HCT116 (cell line): ENCODE data around the gene PLEKHN1.

ENCODE experiments used
- EZH2phosphoT487 ChIP-seq: fragments of 200-600 bp; IDR thresholded peaks from 2 replicates; pipeline ENCODE4 v1.6.1; 2018; ENCODE audit warnings: antibody characterized with exemption, borderline replicate concordance
- POLR2A ChIP-seq: IDR thresholded peaks from 2 replicates; pipeline ENCODE4 v1.7.0; 2011; ENCODE audit warnings: borderline replicate concordance; ENCODE audit not compliant: insufficient read depth, insufficient read length; ENCODE audit errors: extremely low read depth

DNA sequence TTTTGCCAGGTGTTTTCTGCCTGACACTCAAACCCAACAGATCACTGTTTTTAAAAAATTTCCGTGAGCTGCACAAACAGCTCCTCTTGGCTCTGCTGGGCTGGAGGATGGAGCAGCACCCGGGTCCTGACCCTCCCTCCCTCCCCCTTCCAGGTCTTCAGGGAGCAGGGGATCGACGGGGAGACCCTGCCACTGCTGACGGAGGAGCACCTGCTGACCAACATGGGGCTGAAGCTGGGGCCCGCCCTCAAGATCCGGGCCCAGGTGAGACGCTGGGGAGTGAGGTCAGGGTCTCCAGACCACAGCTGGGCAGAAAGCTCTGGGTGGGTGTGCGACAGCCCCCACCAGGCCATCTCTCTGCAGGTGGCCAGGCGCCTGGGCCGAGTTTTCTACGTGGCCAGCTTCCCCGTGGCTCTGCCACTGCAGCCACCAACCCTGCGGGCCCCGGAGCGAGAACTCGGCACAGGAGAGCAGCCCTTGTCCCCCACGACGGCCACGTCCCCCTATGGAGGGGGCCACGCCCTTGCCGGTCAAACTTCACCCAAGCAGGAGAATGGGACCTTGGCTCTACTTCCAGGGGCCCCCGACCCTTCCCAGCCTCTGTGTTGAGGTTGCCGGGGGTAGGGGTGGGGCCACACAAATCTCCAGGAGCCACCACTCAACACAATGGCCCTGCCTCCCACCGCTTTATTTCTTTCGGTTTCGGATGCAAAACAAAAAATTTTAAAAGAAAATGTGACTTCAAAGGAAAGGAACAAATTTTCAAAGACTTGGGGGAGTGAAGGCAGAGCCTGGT is 22.5 kb upstream of the PLEKHN1 start:
- TF ChIP-seq EZH2phosphoT487 (no peak), POLR2A (no peak)
